ENCODE measurements around the gene ASCC3. TPM values are rescaled to one million over a fixed set of nuclear protein-coding genes. Genes with fewer than 3 reads are reported as not detected.

ASCC3 gene
- total and polyA plus RNA-seq, 2 donors (not counting 3 experiments of a cell fraction or from before 2014, with no cell fraction given): 15.7 to 57.2 TPM

DNA sequence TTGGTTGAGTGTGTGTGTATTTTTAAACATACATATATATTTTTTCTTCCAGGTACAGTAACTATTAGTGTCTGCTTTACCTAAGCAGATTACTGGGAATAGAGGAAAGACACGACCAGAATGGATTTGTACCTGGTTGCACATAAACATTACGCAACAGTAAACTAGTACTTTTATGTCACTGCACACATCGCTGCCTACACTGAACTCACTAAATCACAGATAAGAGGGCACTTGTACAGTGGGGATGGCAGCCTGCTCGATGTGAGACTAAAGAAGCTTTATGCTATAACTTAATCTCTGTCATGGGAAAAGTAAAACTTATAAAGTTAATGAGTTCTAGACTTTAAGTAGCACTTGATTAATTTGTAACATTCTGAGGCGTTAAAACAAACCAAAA is 326.9 kb downstream of the ASCC3 start:
- CTCF ChIA-PET: interaction anchor here (1.3 kb wide), 1 partner anchor 20 kb away, joined by 3 read pairs; no protein-coding TSS in a partner anchor
- no peaks in the 10 kb centered on the region for H3K9me3 ChIP-seq (replicated peaks; ENCODE audit: control insufficient read depth, insufficient read depth, low read length)
- no peak overlapping the region for H3K4me3 ChIP-seq (replicated peaks in 1 of 3; ENCODE audit: insufficient read depth in 1 of 3, low read depth in 1 of 3, low read length in 3 of 3)
- no peaks in the 10 kb centered on the region for H3K4me1 ChIP-seq (ENCODE audit: control insufficient read depth, extremely low read depth, insufficient read depth, low read length)
- no peak overlapping the region for H3K9ac ChIP-seq (replicated peaks; ENCODE audit: extremely low read depth, insufficient read depth, low read length)
- FAIRE-seq (no peak), DNase-seq (ENCODE audit: low read depth, low spot score) (no peak)
- H3K27ac ChIP-seq (ENCODE audit: insufficient read depth, low read depth, low read length): no peak overlapping the region
- no peak overlapping the region for H3K4me2 ChIP-seq (ENCODE audit: insufficient read depth, low read length)
- H3K79me2 ChIP-seq (ENCODE audit: control insufficient read depth, insufficient read depth, low read length): no peaks in the 10 kb centered on the region
- no peaks in the 10 kb centered on the region for H3K36me3 ChIP-seq (ENCODE audit: control insufficient read depth in 2 of 2, extremely low read depth in 1 of 2, insufficient read depth in 2 of 2, low read length in 2 of 2)
- H2AFZ ChIP-seq (ENCODE audit: low read depth, low read length): no peak overlapping the region
- no peaks in the 10 kb centered on the region for H3K27me3 ChIP-seq (ENCODE audit: control insufficient read depth in 2 of 2, insufficient read depth in 2 of 2, low read length in 2 of 2)
- no TSS peak for BruUV-seq (replicated peaks)
- dilution Hi-C loops (cut with MboI; ENCODE audit: extremely low pct_ligation_motif_present, low sequenced_read_pairs): no loop called here
- no peaks in the 10 kb centered on the region for H4K20me1 ChIP-seq (replicated peaks; ENCODE audit: control insufficient read depth, extremely low read depth, insufficient read depth, low read length)
- TF ChIP-seq POLR2AphosphoS5 (IDR thresholded peaks at IDR 0.05; ENCODE audit: insufficient read depth, low read depth, low read length): no peak
- no peak for TF ChIP-seq JUN (IDR thresholded peaks at IDR 0.05; ENCODE audit: borderline replicate concordance, insufficient read depth, insufficient read length, low read depth)
- no peak for TF ChIP-seq GATA2 (IDR thresholded peaks at IDR 0.05; ENCODE audit: insufficient read depth, insufficient read length, low read depth, low read length)
- TF ChIP-seq, protein P1, sequence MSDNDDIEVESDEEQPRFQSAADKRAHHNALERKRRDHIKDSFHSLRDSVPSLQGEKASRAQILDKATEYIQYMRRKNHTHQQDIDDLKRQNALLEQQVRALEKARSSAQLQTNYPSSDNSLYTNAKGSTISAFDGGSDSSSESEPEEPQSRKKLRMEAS (IDR thresholded peaks at IDR 0.05; ENCODE audit: insufficient read depth, insufficient read length): no peak
- POLR2A ChIA-PET: no interaction called here
- H3K9me1 ChIP-seq (replicated peaks; ENCODE audit: control insufficient read depth, extremely low read depth, insufficient read depth, low read length): no peaks in the 10 kb centered on the region
- intact Hi-C loops (cut with micrococcal nuclease): no loop called here

DNA sequence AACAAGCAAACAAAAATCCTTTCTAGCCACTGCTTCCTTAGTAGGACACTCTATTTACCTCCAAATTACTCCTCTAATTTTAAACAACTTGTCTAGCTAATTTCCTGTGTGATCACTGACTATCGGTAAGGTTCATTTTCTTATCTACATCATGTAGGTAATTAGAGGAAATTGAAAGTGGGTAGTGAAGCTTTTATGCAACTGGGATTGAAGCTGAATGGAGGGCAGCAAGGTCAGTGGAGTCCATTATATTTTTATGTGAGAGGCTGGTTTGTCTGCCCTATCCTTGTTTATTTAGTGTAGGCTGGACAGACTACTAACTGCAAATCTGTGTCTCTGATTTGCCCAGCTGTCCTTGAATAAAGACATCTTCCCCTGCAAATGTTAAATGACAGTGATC is 327.9 kb downstream of the ASCC3 start:
- no peaks in the 10 kb centered on the region for H4K20me1 ChIP-seq (replicated peaks; ENCODE audit: control insufficient read depth, extremely low read depth, insufficient read depth, low read length)
- no peaks in the 10 kb centered on the region for H3K9me1 ChIP-seq (replicated peaks; ENCODE audit: control insufficient read depth, extremely low read depth, insufficient read depth, low read length)
- no peak overlapping the region for H2AFZ ChIP-seq (ENCODE audit: low read depth, low read length)
- FAIRE-seq (no peak), DNase-seq (ENCODE audit: low read depth, low spot score) (no peak)
- no peaks in the 10 kb centered on the region for H3K4me1 ChIP-seq (ENCODE audit: control insufficient read depth, extremely low read depth, insufficient read depth, low read length)
- no peaks in the 10 kb centered on the region for H3K9me3 ChIP-seq (replicated peaks; ENCODE audit: control insufficient read depth, insufficient read depth, low read length)
- H3K4me3 ChIP-seq (replicated peaks in 1 of 3; ENCODE audit: insufficient read depth in 1 of 3, low read depth in 1 of 3, low read length in 3 of 3): no peak overlapping the region
- CTCF ChIA-PET: interaction anchor here (1.2 kb wide), 1 partner anchor 446 kb away, joined by 3 read pairs; no protein-coding TSS in a partner anchor
- no peak overlapping the region for H3K4me2 ChIP-seq (ENCODE audit: insufficient read depth, low read length)
- no TSS peak for BruUV-seq (replicated peaks)
- peaks cover 0 to 3% of the 10 kb centered on the region in 2 experiments for H3K36me3 ChIP-seq (ENCODE audit: control insufficient read depth in 2 of 2, extremely low read depth in 1 of 2, insufficient read depth in 2 of 2, low read length in 2 of 2)
- H3K27ac ChIP-seq (ENCODE audit: insufficient read depth, low read depth, low read length): no peak overlapping the region
- H3K27me3 ChIP-seq (ENCODE audit: control insufficient read depth in 2 of 2, insufficient read depth in 2 of 2, low read length in 2 of 2): no peaks in the 10 kb centered on the region
- dilution Hi-C loops (cut with MboI; ENCODE audit: extremely low pct_ligation_motif_present, low sequenced_read_pairs): no loop called here
- intact Hi-C loops (cut with micrococcal nuclease): no loop called here
- POLR2A ChIA-PET: no interaction called here
- H3K79me2 ChIP-seq (ENCODE audit: control insufficient read depth, insufficient read depth, low read length): no peaks in the 10 kb centered on the region
- no peak overlapping the region for H3K9ac ChIP-seq (replicated peaks; ENCODE audit: extremely low read depth, insufficient read depth, low read length)
- TF ChIP-seq, protein P2, sequence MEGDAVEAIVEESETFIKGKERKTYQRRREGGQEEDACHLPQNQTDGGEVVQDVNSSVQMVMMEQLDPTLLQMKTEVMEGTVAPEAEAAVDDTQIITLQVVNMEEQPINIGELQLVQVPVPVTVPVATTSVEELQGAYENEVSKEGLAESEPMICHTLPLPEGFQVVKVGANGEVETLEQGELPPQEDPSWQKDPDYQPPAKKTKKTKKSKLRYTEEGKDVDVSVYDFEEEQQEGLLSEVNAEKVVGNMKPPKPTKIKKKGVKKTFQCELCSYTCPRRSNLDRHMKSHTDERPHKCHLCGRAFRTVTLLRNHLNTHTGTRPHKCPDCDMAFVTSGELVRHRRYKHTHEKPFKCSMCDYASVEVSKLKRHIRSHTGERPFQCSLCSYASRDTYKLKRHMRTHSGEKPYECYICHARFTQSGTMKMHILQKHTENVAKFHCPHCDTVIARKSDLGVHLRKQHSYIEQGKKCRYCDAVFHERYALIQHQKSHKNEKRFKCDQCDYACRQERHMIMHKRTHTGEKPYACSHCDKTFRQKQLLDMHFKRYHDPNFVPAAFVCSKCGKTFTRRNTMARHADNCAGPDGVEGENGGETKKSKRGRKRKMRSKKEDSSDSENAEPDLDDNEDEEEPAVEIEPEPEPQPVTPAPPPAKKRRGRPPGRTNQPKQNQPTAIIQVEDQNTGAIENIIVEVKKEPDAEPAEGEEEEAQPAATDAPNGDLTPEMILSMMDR (IDR thresholded peaks at IDR 0.05; ENCODE audit: extremely low read depth in 1 of 2, insufficient read depth in 1 of 2, low read depth in 1 of 2, low read length in 2 of 2): no peak
